ENCODE data around the gene DCAF11. TPM values are rescaled to one million over a fixed set of nuclear protein-coding genes. Genes with fewer than 3 reads are reported as not detected.
A peak's percentile ranks its signal among the peaks of the same experiment; 100 is the strongest.

The DCAF11 gene
- total RNA-seq = 138 TPM

DNA sequence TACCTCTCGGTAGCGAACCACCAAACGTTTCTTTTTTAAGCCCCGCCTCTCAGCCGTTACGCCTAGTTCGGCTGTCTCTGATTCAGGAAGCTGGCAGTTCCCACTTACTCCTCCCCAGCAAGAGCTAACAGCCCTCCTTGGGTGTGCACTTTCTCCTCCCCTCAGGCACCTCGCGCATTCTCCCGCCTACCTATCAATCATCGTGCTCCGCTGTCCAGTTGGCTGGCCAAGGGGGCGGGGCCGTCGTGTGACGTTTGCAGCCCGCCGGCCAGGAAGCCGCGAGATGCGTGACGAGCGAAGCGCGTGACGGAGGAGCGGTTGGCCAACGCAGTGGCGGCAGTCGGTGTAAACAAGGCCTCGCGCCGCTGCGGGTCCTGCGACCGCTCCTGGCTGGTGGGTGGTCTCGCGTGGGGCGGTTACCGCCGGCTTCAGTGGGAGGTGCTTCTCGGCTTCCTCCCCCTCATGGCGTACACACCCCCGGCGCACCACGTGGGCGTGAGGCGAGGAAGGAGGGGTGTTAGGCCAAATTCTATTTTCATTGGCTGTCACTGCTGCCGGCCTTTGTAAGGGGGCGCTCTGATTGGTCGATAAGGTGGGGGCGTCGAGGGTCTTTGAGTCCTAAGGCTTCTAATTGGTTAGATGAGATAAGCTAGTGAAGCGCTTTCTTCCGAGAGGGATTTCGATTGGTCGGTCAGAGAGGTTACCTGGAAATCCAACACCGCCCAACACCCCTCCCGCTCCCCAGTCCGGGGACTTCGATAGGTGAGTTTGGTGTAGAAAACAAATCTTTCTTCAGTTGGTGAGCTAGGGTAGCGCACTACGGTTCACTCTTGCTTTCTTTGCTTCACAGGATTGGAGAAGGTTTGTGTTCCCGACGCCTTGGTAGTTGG is at the start of gene DCAF11, which contains the start of gene NRL:
Gene DCAF11 (plus strand): TSS at position 246 of the 890 bp plus-strand sequence. CDS start 818 bp downstream, outside the sequence.
Gene NRL (minus strand): TSS at position 418 of the 890 bp plus-strand sequence. CDS start 32,101 bp downstream, outside the sequence.
- peak; percentile 98 to 100 (median 99) for DNase-seq (ENCODE audit: low read depth in 2 of 3, low spot score in 2 of 3)

DNA sequence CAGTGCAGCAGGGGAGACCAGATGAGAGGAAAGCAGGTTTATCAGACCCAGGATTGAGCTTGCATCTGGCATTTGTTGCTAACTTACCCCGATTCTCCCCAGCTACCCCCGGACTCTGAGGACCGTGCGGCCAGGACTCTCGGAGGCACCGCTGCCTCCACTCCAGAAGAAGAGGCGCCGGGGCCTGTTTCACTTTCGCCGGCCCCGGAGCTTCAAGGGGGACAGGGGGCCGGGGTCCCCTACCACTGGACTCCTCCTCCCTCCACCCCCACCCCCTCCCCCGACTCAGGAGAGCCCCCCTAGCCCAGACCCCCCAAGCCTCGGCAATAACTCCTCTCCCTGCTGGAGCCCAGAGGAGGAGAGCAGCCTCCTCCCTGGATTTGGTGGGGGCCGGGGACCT is 49.7 kb upstream of the DCAF11 start:
- DNase-seq (ENCODE audit: low read depth in 2 of 3, low spot score in 2 of 3) = no peak

DNA sequence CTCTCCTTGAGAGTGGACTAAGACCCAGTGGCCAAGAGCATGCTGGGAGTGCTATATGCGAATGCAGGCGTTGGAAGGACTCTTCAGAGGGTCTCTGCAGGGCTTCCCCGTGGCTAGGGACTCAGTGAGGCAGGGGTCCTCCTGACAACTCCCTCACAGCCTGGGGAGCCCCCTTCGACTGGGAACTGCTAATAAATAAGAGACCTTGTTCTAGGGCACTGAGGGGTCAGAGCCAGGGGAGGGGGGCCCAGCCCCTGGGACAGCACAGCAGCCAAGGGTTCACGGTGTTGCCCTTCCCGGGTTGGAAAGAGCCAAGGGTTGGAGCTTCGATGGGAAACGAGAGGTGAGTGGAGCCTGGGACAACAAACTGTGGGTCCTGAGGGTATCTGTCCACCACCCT is 49.2 kb upstream of the DCAF11 start:
- no peak for DNase-seq (ENCODE audit: low read depth in 2 of 3, low spot score in 2 of 3)

DNA sequence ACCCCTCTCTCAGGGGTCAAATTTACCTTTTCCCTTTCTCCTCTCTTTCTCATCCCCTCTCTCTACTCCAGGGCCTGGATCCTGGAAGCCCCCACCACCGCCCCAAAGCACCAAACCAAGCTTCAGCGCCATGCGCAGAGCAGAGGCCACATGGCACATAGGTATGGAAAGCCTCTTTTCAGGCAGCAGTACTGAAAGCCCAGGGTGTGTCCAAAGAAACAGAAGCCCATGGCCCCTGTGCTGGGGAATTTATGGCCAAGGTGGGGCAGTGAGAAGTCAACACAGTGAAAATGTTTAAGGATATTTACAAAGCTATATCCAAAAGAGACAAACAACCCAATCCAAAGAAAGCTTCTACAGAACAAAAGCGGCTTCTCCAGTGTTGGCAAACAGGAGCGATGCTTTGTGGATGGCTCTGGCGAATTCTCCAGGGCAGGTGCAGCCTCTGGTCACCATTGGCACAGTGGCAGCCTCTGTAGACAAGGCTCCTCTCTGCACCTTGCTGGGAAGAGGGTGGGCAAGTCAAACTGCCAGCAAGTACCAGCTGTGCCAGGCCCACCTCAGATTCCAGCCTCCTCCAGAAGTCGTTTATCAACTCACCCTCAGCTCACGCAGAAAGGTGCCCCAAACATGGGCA is 48.0 kb upstream of the DCAF11 start:
- no peak for DNase-seq (ENCODE audit: low read depth in 2 of 3, low spot score in 2 of 3)

DNA sequence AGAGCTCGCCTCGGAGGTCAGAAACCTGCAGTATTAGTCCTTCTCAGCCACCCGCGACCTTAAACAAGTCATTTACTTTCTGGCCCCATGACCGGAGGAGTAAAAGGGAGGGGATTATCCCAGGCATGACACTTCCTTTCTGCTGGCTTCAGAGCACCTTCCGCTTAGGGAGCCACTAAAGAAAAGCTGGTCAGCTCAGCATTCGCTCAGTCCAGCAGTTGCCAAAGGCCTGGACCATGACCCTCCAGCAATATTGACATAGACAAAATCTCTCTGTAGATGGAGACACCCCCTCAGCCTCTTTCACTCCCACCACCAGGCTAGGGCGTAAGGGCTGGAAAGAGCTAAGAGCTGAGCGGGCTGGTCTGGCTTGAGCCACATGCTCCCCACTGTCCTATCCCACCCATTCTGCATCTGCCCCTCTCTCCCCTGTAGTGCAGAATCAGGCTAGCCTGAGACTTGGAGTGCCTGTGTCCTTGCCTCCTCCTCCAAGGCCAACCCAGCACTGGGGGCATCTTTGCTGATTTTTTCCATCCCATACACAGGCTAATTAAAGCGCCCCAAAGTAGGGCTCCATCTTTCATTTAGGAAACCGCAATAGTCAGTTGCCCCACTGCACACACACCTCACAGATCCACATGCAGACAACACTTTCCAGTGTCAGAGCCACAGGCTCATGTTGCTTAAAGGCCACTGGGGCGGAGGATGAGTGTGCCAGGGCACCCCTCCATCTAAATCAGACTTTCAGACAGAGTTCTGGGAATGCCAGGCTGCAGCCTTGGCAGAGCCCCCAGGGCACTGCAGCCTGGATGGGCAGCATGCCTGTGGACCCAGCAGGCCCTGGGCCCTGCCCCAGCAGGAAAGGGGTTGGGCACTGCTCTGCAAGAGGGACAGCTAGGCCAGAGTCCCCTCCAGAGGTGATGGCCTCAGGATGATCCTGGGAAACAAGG is 47.2 kb upstream of the DCAF11 start:
- no peak for DNase-seq (ENCODE audit: low read depth in 2 of 3, low spot score in 2 of 3)

DNA sequence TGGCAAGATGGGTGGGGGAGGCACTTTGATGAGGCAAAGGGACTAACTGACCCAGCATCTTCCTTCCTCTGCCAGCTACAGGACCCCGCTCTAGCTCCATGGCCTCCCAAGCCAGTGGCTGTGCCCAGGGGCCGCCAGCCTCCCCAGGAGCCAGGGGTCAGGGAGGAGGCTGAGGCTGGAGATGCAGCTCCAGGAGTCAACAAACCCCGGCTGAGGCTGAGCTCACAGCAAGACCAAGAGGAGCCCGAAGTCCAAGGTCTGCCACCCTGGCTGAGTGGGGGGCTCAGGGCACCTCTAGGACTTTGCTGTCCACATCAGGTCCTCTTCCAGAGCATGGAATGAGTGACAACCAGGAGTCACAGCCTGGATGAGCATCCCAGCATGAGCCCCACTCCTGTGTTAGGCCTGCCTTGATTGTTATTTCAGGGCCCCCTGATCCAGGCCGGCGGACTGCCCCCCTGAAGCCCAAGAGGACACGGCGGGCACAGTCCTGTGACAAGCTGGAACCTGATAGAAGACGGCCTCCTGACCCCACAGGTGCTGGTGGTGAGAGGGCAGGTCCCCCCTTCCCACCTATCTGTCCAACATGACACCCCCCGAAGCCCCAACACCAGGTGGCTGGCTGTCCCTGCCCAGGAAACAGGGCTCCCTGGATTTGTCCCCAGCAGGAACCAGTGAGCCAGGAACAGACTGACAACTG is 45.7 kb upstream of the DCAF11 start:
- DNase-seq (ENCODE audit: low read depth in 2 of 3, low spot score in 2 of 3) = no peak

DNA sequence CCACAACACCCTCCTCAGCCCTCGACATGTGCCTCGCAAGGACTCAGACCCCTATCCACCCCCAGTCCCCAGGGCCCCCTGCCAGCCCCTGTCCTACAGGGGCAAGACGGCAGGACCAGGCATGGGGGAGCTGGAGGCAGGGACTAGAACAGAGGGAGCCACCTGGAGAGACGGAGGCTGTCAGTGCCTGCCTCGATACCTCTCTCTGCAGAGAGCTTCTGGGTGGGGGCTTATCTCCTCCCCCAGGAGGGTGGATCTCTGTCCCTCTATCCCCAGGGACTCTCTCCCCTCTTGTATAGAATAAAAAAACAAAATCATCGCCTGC is 45.2 kb upstream of the DCAF11 start:
- DNase-seq (ENCODE audit: low read depth in 2 of 3, low spot score in 2 of 3) = no peak

DNA sequence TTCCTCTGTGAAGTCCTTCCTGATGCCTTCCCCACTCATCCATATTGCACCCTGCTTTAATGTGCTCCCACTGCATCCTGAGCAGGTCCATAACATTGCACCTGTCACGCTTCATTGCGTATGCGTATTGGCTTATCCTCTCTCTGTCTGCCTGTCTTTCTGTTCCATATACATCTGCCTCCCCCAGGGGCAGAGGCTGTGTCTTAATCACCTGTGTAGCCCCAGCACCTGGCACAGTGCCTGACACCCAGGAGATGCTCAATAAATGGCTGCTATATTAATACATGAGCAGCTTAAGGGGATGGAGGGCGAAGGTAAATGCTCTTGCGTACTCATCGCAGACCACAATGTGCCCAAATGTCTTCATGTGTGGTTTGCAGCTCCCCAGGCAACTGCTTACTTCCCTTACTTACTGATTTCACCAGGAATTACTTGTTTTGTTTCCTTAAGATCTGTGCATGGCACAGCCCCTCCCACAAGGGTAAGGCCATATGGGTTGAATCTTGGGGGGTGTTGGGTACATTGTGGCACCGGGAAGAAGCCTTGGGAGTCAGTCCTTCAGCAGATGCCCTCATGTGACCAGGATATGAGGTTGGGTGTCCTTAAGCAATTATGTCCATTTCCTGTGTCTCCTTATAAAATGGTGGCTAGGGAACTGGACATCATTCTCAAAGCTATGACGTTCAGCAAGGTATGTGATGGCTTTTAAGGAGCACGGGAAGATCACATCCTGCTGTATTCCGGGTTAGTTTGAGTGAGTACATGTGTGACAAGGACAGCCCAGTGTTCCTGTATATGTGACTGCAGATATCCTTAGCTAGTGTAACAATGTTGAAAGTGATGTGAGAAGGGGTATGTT is 44.1 kb upstream of the DCAF11 start:
- DNase-seq (ENCODE audit: low read depth in 2 of 3, low spot score in 2 of 3) = no peak

DNA sequence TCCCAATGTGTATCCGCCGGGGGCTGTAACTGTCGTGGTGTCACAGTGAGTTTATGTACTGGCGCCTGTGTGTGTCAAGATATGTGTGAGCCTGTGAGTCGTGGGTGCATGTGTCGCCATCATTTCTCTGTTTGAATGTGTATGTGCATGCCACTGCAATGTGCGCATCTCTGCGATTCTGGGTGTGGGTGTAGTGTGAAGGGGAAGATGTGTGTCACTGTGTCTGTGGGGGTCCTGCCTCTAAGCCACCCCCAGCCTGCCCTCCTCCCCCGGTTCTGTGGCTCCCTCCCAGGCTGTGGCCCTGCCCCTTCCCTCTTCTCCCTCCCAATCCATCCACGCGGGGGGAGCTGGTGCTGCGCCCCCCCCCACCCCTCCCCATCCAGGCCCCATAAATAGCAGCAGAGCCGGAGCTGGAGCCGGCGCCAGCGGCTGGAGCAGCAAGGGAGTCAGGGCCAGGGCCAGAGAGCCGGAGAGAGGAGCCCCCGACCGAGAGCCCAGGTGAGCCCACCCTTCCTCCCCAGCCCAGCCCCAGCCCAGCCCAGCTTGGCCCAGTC is 43.4 kb upstream of the DCAF11 start, which contains the start of gene CPNE6:
Gene CPNE6 (plus strand): TSS at position 419 of the 554 bp plus-strand sequence. CDS start 1,375 bp downstream, outside the sequence.
- DNase-seq (ENCODE audit: low read depth in 2 of 3, low spot score in 2 of 3) = no peak

DNA sequence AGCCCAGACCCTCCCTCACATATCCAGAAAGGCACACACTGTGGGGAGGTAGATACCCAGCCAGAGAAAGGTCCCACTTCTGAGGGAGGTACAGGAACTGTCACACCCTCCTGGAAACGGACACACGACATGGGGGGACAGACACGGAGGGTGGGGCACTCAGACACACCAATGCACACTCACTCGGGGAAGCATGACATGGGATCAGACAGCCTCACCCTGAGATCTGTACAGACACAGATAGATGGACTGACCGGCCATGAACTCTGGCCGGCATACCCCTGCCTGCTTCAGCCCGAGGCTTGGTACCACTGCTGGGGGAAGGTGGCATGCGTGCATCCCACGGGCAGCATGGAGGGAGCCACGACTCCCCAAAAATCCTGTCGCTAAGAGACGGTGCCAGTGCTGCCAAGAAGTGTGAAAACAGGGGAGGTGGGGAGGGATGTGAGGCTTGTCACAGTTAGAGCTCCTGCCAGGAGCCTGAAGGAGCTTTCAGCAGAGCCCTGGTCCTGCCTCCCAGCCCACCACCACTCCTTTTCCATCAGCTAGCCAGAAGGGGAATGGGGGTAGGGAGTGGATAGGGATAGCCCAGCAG is 42.6 kb upstream of the DCAF11 start:
- DNase-seq (ENCODE audit: low read depth in 2 of 3, low spot score in 2 of 3) = no peak

DNA sequence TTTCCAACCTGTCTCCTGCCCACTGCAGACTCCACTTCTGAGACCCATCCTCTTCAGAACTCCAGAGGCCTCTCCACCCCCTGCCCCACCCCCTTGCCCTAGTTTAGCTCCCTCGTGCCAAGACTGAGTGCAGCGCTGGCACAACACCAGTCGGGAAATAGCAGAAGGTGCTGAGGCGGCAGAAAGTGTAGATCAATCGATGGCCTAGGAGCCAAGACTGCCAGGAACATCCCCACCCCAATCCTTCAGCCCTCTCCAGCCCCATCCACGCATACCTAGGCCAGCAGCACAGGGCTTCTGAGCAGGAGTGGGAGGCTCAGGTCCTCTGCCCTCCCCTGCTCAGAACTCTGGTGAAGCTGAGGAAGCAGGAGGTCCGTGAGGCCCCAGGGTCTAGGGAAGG is 42.1 kb upstream of the DCAF11 start:
- no peak for DNase-seq (ENCODE audit: low read depth in 2 of 3, low spot score in 2 of 3)

DNA sequence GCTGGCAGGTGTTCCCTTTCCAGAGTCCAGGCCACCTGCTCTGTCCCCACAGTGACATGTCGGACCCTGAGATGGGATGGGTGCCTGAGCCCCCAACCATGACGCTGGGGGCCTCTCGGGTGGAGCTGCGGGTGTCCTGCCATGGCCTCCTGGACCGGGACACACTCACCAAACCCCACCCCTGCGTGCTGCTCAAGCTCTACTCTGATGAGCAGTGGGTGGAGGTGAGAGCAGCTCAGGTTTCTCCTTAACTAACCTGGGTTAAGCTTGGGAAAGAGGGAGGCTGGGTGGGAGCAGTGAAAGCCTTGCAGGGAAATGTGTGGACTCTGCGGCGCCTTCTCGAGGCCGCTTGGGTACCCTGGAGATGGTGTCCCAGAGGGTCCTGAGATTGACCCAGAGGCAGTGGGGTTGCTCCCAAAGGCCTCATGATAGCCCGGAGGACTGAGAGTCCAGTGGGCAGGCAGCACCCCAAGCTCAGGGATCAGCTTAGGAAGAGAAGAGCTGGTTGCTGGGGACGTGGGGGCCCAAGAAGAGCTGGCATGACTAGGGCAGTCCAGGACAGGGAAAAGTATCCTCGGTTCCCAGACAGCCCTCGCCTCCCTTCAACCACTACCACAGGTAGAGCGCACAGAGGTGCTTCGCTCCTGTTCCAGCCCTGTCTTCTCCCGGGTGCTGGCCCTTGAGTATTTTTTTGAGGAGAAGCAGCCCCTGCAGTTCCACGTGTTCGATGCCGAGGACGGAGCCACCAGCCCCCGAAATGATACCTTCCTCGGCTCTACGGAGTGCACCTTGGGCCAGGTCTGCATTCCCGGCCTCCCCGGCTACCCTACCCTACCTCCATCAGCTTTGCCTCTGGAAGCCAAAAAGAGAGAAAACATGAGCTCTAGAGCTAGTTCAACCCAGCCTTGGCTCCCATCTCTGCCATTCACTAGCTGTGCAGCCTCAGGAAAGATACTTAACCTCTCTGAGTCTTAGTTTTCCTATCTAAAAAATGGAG is 41.4 kb upstream of the DCAF11 start:
- DNase-seq (ENCODE audit: low read depth in 2 of 3, low spot score in 2 of 3) = no peak

DNA sequence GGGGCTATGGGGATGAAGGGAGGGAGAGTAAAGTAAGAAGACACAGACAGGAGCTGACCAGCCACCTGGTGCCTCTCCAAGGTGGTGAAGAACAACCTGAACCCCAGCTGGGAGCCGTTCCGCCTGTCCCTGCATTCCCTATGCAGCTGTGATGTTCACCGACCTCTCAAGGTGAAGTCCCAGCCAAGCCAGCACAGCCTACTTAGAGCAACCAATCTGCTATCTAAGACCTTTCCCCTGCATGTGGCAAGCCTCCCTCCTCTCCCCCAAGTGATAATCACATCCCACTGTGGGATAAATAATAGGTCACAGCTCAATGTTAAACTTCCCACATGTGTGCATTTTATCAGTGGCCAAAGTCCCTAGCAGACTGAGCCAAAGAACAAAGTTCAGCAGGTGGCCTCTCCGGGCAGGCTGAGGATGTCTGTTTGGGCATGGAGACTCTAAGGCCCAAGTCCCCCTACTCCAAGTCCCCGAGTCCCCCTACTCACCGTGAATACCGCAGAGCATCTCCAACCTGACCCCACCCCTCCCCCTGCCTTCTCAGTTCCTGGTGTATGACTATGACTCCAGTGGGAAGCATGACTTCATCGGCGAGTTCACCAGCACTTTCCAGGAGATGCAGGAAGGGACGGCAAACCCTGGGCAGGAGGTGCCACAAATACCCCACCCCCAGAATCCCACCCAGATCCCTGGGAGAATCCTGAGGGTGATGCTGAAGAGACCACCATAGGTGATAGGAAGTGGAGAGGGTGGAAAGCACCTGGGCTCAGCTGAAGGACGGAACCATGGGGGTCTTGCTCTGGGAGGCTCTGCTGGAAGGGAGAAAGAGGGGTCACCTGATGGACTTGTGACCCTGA is 39.7 kb upstream of the DCAF11 start:
- DNase-seq (ENCODE audit: low read depth in 2 of 3, low spot score in 2 of 3) = no peak

DNA sequence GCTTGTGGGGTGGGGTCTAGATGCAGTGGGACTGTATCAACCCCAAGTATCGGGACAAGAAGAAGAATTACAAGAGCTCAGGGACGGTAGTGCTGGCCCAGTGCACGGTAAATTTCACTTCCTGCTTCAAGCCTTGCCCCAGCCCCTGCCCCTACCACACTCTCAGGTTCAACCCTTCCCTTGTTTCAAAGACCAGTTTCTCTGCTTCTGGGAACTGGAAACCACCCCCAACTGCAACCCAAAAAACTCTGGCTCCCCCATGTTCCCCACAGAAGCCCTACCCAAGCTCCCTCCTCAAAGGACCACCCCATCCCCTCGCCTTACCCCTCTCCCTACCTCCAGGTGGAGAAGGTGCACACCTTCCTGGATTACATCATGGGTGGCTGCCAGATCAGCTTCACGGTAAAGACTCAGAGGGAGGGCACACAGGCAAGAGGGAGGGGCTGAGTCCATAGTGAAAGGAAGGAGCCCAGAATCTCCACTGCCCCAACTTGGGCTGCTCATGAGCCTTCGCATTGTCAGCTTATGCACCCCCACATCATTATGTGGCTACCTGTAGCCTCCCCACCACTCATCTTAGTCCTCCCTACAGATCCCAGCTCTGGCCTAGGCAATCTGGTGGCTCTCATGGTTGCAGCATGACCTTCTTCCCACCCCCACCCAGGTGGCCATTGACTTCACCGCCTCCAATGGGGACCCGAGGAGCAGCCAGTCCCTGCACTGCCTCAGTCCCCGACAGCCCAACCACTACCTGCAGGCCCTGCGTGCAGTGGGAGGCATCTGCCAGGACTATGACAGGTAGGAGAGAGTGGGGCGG is 38.9 kb upstream of the DCAF11 start:
- DNase-seq (ENCODE audit: low read depth in 2 of 3, low spot score in 2 of 3) = no peak

DNA sequence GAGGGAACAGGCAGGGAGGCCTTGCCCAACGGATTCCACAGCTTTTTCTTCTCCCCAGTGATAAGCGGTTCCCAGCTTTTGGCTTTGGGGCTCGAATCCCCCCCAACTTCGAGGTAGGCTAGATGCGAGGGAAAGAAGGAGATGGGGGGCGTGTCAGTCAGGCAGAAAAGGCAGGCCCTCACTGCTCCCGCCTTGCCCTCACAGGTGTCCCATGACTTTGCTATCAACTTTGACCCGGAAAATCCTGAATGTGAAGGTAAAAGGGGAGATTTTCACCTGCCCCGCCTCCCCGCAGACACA is 38.3 kb upstream of the DCAF11 start:
- no peak for DNase-seq (ENCODE audit: low read depth in 2 of 3, low spot score in 2 of 3)

DNA sequence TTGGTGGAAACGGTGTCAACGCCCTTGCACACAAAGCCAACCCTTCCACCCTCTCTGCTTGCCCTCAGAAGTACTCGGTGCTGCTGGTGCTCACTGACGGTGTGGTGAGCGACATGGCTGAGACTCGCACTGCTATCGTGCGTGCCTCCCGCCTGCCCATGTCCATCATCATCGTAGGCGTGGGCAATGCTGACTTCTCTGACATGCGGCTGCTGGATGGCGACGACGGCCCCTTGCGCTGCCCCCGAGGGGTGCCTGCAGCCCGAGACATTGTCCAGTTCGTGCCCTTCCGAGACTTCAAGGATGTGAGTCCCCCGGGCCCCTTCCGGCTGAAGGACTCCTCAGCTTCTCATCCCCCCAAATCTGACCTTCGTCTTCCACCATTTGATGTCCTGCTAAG is 37.5 kb upstream of the DCAF11 start:
- DNase-seq (ENCODE audit: low read depth in 2 of 3, low spot score in 2 of 3) = no peak
